ENCODE data around the gene WFS1. TPM values are rescaled to one million over a fixed set of nuclear protein-coding genes. Genes with fewer than 3 reads are reported as not detected.

Gene WFS1
- total RNA-seq, 1 donor from 2014 or later, result 41.1 TPM

- DNase-seq (ENCODE audit: extremely low spot score, unreplicated experiment), result no peak
- TF ChIP-seq, protein P1, sequence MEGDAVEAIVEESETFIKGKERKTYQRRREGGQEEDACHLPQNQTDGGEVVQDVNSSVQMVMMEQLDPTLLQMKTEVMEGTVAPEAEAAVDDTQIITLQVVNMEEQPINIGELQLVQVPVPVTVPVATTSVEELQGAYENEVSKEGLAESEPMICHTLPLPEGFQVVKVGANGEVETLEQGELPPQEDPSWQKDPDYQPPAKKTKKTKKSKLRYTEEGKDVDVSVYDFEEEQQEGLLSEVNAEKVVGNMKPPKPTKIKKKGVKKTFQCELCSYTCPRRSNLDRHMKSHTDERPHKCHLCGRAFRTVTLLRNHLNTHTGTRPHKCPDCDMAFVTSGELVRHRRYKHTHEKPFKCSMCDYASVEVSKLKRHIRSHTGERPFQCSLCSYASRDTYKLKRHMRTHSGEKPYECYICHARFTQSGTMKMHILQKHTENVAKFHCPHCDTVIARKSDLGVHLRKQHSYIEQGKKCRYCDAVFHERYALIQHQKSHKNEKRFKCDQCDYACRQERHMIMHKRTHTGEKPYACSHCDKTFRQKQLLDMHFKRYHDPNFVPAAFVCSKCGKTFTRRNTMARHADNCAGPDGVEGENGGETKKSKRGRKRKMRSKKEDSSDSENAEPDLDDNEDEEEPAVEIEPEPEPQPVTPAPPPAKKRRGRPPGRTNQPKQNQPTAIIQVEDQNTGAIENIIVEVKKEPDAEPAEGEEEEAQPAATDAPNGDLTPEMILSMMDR (conservative IDR thresholded peaks at IDR 0.05), result no peak
- H3K27me3 Mint-ChIP-seq, result peaks cover 25% of the 10 kb centered on the region
- no peak overlapping the region for H3K4me3 Mint-ChIP-seq
- peaks cover 5% of the 10 kb centered on the region for H3K4me1 Mint-ChIP-seq (ENCODE audit: unreplicated experiment)
- no peaks in the 10 kb centered on the region for H3K9me3 Mint-ChIP-seq
- H3K36me3 Mint-ChIP-seq, result no peaks in the 10 kb centered on the region
- H3K27ac Mint-ChIP-seq, result no peak overlapping the region
Observed at GRCh38 chr4:6239968-6240367, 29.7 kb upstream of the WFS1 start.

DNA sequence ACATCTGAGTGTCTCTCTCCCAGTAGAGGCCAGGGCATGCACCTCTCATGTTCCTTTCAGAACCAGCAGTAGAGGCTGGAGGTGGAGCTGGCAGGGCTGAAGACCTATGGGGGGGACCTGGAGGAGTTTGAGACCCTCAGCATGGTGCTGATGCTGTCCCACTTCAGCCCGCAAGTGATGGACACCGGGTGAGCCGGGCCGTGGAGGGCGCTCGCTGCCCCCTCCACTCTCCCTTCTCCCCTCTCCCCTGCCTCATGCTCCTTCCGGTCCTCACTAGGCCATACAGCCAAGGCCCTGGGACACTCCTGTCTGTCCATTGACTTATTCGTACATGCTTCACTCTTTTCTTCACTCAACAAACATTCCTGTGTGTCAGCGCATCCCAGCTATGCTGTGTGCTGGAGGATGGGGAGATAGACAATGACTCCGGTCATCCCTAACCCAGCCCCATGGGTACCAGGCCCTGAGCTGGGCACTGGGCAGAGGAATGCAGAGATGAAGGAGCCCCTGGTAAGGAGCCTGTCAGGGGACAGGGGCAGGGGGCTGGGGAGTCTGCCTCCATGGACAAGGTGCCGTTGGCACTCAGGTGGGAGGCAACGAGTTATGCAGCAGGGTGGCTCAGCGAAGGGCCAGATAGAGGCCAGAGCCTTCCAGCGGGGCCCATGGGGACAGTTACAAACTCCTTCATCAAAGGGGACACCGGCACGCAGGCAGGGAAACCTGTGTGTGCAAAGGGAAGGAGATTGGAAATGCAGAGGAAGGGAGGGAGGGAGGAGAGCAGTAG is 28.4 kb upstream of the WFS1 start:
- H3K4me1 Mint-ChIP-seq (ENCODE audit: unreplicated experiment), result peaks cover 1% of the 10 kb centered on the region
- H3K4me3 Mint-ChIP-seq, result no peak overlapping the region
- TF ChIP-seq, protein P1 (conservative IDR thresholded peaks at IDR 0.05), result no peak
- H3K36me3 Mint-ChIP-seq, result no peaks in the 10 kb centered on the region
- H3K27me3 Mint-ChIP-seq, result peaks cover 21% of the 10 kb centered on the region
- no peaks in the 10 kb centered on the region for H3K9me3 Mint-ChIP-seq
- no peak for DNase-seq (ENCODE audit: extremely low spot score, unreplicated experiment)
- no peak overlapping the region for H3K27ac Mint-ChIP-seq

- H3K27ac Mint-ChIP-seq, result no peak overlapping the region
- H3K36me3 Mint-ChIP-seq, result no peaks in the 10 kb centered on the region
- peaks cover 30% of the 10 kb centered on the region for H3K27me3 Mint-ChIP-seq
- H3K4me3 Mint-ChIP-seq, result no peak overlapping the region
- no peaks in the 10 kb centered on the region for H3K9me3 Mint-ChIP-seq
- DNase-seq (ENCODE audit: extremely low spot score, unreplicated experiment), result no peak
- TF ChIP-seq, protein P1 (conservative IDR thresholded peaks at IDR 0.05), result no peak
- no peaks in the 10 kb centered on the region for H3K4me1 Mint-ChIP-seq (ENCODE audit: unreplicated experiment)
Observed at GRCh38 chr4:6242271-6243029, 27.2 kb upstream of the WFS1 start.

DNA sequence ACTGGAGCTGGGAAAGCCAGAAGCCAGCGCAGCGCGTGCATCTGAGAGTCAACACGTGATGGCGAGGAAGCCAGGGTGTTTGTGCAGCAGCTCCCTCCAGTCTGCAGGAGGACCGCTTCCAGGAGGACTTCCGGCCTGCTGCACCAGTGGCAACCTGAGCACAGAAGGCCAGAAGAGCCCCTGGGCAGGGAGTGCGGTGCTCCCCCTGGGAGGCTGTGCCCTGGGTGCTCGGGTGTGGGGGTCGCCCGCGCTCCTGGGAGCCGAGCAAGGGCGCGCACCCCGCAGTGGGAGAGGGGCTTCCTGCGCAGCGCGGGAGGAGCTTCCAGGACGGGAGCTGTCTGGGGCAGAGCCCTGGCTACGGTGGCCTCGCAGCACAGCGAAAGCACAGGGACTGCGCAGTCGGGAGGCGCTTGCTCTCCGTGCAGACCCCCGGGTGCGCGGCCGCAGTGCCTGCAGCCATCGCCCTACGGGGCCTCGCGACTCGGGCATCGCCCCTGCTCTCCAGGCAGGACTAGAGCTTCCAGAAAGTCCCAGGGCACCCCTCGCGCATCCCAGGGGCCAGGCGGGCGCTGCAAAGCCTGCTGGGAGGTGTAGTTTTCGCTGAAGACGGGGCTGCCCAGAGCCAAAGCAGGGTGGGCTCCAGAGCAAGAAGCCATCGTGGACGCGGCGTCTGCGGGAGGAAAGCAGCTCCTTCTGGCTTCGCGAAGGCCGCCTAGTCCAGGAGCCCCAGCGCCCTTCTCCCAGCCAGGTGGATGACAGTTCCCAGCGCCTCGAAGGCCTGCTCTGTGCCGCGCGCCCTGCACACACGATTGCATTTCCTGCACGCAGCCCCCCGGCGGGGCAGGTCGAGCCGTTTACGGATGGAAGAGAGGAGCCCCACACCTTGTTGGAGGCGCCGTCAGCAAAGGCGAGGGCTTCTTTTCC is 24.1 kb upstream of the WFS1 start:
- Mint-ChIP-seq H3K9me3 (no peaks in the 10 kb centered on the region), H3K36me3 (no peaks in the 10 kb centered on the region), H3K4me1 (ENCODE audit: unreplicated experiment) (no peaks in the 10 kb centered on the region), H3K27ac (no peak overlapping the region), H3K4me3 (peak overlapping the region; percentile 18), H3K27me3 (peaks cover 58% of the 10 kb centered on the region)
- TF ChIP-seq, protein P1 (conservative IDR thresholded peaks at IDR 0.05), result no peak
- DNase-seq (ENCODE audit: extremely low spot score, unreplicated experiment), result no peak

DNA sequence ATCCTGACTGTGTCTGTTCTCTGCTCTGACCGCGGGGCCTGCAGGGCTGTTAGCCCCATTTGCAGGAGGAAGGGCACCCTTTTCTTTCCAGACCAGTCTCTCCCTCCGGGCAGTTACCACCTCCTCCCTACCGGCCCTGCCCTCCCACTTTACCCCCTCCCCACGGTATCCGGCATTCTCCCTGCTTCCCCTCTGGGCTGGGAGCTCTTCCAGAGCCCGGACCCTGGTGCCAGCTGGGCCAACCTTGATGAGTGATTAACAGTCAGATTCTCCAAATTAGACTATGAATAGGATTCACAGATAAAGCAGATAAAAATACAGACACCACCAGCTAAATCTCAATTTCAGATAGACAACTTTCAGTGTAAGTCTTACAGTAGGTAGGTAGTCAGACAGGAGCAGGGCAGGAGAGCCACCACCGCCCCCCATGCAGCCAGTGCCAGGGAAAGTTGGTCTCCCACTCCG is 23.4 kb upstream of the WFS1 start:
- Mint-ChIP-seq H3K27ac (no peak overlapping the region), H3K4me3 (no peak overlapping the region), H3K27me3 (peaks cover 62% of the 10 kb centered on the region), H3K4me1 (ENCODE audit: unreplicated experiment) (no peaks in the 10 kb centered on the region), H3K9me3 (no peaks in the 10 kb centered on the region), H3K36me3 (no peaks in the 10 kb centered on the region)
- TF ChIP-seq, protein P1 (conservative IDR thresholded peaks at IDR 0.05), result no peak
- no peak for DNase-seq (ENCODE audit: extremely low spot score, unreplicated experiment)
